Fibroblast of lung (primary cell): Measurements from ENCODE around the gene SCAMP3. TPM values are rescaled to one million over a fixed set of nuclear protein-coding genes. Genes with fewer than 3 reads are reported as not detected.

Source experiments
- DNase-seq, 2 donors: peaks; one replicate each; pipeline versions ENCODE4 v3.0.0 to v3.0.0-alpha.2; 2010; ENCODE audit warnings: low read depth in 2 of 2
- H2AFZ ChIP-seq: 2 replicates; pipeline ENCODE4 v1.5.1; 2012; ENCODE audit warnings: low read length, control low read depth, inconsistent platforms
- H3K27ac ChIP-seq: 2 replicates; pipeline ENCODE4 v1.5.1; 2011; ENCODE audit warnings: low read length, control low read depth; ENCODE audit not compliant: insufficient read depth
- H3K27me3 ChIP-seq: 2 replicates; pipeline ENCODE4 v1.5.1; 2011; ENCODE audit warnings: mild to moderate bottlenecking, low read length; ENCODE audit not compliant: control insufficient read depth, insufficient read depth
- H3K36me3 ChIP-seq: 2 replicates; pipeline ENCODE4 v1.5.1; 2011; ENCODE audit warnings: low read length; ENCODE audit not compliant: control insufficient read depth, insufficient read depth
- H3K4me1 ChIP-seq: 2 replicates; pipeline ENCODE4 v1.5.1; 2011; ENCODE audit warnings: low read length; ENCODE audit not compliant: control insufficient read depth, insufficient read depth; ENCODE audit errors: extremely low read depth
- H3K4me2 ChIP-seq: 2 replicates; pipeline ENCODE4 v1.5.1; 2011; ENCODE audit warnings: low read length, control low read depth; ENCODE audit not compliant: insufficient read depth; ENCODE audit errors: extremely low read depth
- H3K4me3 ChIP-seq, 4 experiments: fragments of 200-600 bp in 1 of 4; sonication (generic) in 1 of 4; replicated peaks in 1 of 4; 2 replicates each; pipeline ENCODE4 v1.5.1; 2011 to 2016; ENCODE audit warnings: low read length in 4 of 4, low read depth in 3 of 4, mild to moderate bottlenecking in 3 of 4, control low read depth in 2 of 4, inconsistent platforms in 1 of 4, mixed read lengths in 1 of 4; ENCODE audit not compliant: insufficient read depth in 1 of 4; ENCODE audit errors: control extremely low read depth in 1 of 4
- H3K79me2 ChIP-seq: 2 replicates; pipeline ENCODE4 v1.5.1; 2012; ENCODE audit warnings: mild to moderate bottlenecking, low read length, inconsistent platforms; ENCODE audit not compliant: control insufficient read depth, insufficient read depth
- H3K9ac ChIP-seq: 2 replicates; pipeline ENCODE4 v1.5.1; 2011; ENCODE audit warnings: mild to moderate bottlenecking, low read length, control low read depth; ENCODE audit not compliant: insufficient read depth
- H3K9me3 ChIP-seq: 2 replicates; pipeline ENCODE4 v1.5.1; 2012; ENCODE audit warnings: low read depth, low read length; ENCODE audit not compliant: control insufficient read depth, insufficient read depth
- H4K20me1 ChIP-seq: 2 replicates; pipeline ENCODE4 v1.5.1; 2011; ENCODE audit warnings: low read length; ENCODE audit not compliant: control insufficient read depth, insufficient read depth; ENCODE audit errors: extremely low read depth
- CTCF ChIP-seq, 2 donors: IDR thresholded peaks in 1 of 2; conservative IDR thresholded peaks in 1 of 2; 1 replicate in 1 of 2; 2 replicates in 1 of 2; pipeline ENCODE4 v1.5.1; 2011 to 2012; ENCODE audit warnings: low read length in 2 of 2, control low read depth in 1 of 2, inconsistent platforms in 1 of 2, low read depth in 1 of 2, mild to moderate bottlenecking in 1 of 2
- EZH2 ChIP-seq: IDR thresholded peaks from 2 replicates; pipeline ENCODE4 v1.5.1; 2012; ENCODE audit warnings: low read length, control low read depth, mild to moderate bottlenecking; ENCODE audit errors: missing control alignments
- polyA plus RNA-seq, 2 donors: library from polyadenylated mRNA; depleted of rRNA in 1 of 2; stranded (reverse) in 1 of 2; unstranded in 1 of 2; fragments of >200 nt; gene quantifications; 2 replicates each; pipeline ENCODE4 v1.2.1, GENCODE V29; 2011 to 2012; ENCODE audit warnings: missing spikeins in 1 of 2
- total RNA-seq: library from RNA; depleted of rRNA; stranded (reverse); fragments of >200 nt; gene quantifications from 2 replicates; pipeline ENCODE4 v1.2.1, GENCODE V29; 2014

SCAMP3 gene
- total and polyA plus RNA-seq, 2 donors (not counting 1 experiment from before 2014, with no cell fraction given), result 33.2 to 106 TPM

- Histone ChIP-seq H3K27me3 (no peaks in the 10 kb centered on the region), H3K27ac (peak overlapping the region; percentile 90), H3K4me3 (peak overlapping the region; percentile 61 to 80 (median 71)), H3K4me1 (peaks cover 13% of the 10 kb centered on the region), H3K4me2 (peak overlapping the region; percentile 81), H4K20me1 (no peaks in the 10 kb centered on the region), H3K36me3 (peaks cover 9% of the 10 kb centered on the region), H3K9ac (peak overlapping the region; percentile 77), H3K79me2 (peaks cover 16% of the 10 kb centered on the region), H2AFZ (no peak overlapping the region), H3K9me3 (no peaks in the 10 kb centered on the region)
- DNase-seq, result no peak
- no peak for TF ChIP-seq CTCF (conservative IDR thresholded peaks at IDR 0.05 in 1 of 2, IDR thresholded peaks at IDR 0.05 in 1 of 2; ENCODE audit: low read depth in 1 of 2, low read length in 2 of 2)
Measured at GRCh38 chr1:155254714-155255242, 7.4 kb downstream of the SCAMP3 start.

GRCh38 chr1:155254228-155254713, 7.9 kb downstream of the SCAMP3 start:
- no peaks in the 10 kb centered on the region for H4K20me1 ChIP-seq
- H3K9me3 ChIP-seq, result no peaks in the 10 kb centered on the region
- no peak for DNase-seq
- peak overlapping the region; percentile 81 for H3K4me2 ChIP-seq
- TF ChIP-seq EZH2 (no peak), CTCF (conservative IDR thresholded peaks at IDR 0.05 in 1 of 2, IDR thresholded peaks at IDR 0.05 in 1 of 2; ENCODE audit: low read depth in 1 of 2, low read length in 2 of 2) (no peak)
- H3K4me3 ChIP-seq, result peak overlapping the region; percentile 61 to 80 (median 71)
- no peaks in the 10 kb centered on the region for H3K27me3 ChIP-seq
- H3K4me1 ChIP-seq, result peaks cover 13% of the 10 kb centered on the region
- H3K36me3 ChIP-seq, result peaks cover 9% of the 10 kb centered on the region
- peak overlapping the region; percentile 77 for H3K9ac ChIP-seq
- H3K79me2 ChIP-seq, result peaks cover 16% of the 10 kb centered on the region
- H2AFZ ChIP-seq, result no peak overlapping the region
- peak overlapping the region; percentile 90 for H3K27ac ChIP-seq

- Histone ChIP-seq H3K36me3 (peaks cover 9% of the 10 kb centered on the region), H3K4me3 (peak overlapping the region; percentile 61 to 80 (median 71)), H3K9me3 (no peaks in the 10 kb centered on the region), H4K20me1 (no peaks in the 10 kb centered on the region), H3K4me2 (peak overlapping the region; percentile 81), H3K79me2 (peaks cover 16% of the 10 kb centered on the region), H3K27me3 (no peaks in the 10 kb centered on the region), H2AFZ (no peak overlapping the region), H3K9ac (no peak overlapping the region), H3K27ac (no peak overlapping the region), H3K4me1 (peaks cover 13% of the 10 kb centered on the region)
- DNase-seq, result no peak
- no peak for TF ChIP-seq CTCF (conservative IDR thresholded peaks at IDR 0.05 in 1 of 2, IDR thresholded peaks at IDR 0.05 in 1 of 2; ENCODE audit: low read depth in 1 of 2, low read length in 2 of 2)
- TF ChIP-seq EZH2, result no peak
Measured at GRCh38 chr1:155253797-155254196, 8.4 kb downstream of the SCAMP3 start.
